ENCODE data around the gene MS4A4E.
"Not testable (repeated sequence)": the region's sequence is repeated elsewhere in the genome, so short reads cannot be mapped to it uniquely, and the experiment has no call there.

The MS4A4E gene

DNA sequence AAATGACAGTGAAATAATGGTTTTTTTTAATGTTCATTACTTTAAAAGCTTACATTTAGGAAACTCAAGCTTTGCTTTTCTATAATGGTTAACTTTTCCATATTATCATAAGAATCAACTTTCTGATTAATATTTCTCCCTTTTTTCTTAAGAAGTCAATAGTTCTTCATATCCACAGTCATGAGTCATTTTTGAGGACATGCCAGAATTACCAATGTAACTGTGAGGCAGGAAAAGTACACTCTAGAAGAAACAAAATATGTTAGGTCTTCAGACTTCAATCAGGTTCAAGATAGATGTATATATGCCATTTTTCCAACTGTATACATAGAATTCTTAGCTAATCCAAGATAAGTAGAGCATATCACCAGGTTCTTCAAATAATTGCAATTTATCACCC lies 70.9 kb downstream of the MS4A4E start:
- no peak for DNase-seq (ENCODE audit: low read depth in 2 of 2)

DNA sequence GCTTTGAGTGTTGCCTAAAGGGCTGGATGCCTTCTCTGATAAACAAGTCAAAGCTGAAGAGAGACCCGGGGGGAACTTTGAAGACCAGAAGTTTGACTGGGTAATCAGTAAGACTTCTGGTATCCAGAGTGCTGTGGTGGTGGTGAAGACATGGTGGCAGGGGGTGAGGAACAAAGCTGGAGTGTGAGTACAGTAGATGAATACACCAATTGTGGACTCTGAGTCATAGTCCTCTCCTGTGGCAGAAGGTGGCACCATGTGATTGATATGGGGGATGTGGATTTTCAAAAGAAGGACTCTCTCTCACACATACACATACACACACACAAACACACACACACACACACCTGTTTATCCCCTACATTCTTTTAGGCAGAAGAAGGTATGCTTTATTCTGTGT lies 72.4 kb downstream of the MS4A4E start:
- DNase-seq (ENCODE audit: low read depth in 2 of 2): no peak

DNA sequence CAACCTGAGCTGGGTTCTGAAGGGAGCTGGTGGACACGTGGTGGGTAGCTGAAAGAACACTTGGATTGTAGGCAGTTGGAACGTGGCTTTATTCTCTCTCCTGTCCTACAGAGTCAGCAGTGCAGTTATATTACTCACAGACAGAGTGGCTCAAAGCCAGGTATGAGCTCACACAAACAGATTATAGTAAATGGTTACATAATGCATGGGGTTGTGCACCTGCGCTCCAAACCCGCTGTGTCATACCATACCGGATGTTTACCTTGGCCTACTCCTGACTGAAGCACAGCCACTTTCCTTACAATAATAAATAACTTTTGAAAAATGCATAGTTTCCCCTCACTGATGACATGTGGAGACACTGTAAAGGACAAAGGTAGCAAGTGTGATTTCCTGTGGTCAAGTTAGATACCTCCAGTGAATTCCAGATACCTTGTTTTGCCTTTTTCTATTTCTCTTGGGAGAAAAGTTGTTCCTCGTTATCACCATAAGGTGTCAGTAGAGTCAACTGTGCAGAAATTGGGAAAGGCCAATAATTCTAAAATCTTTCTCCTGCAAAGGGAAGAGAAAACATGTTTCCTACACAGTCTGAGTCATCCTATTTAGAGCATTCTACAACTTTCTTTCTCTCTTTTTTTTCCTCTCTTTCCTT lies 73.5 kb downstream of the MS4A4E start:
- no peak for DNase-seq (ENCODE audit: low read depth in 2 of 2)

DNA sequence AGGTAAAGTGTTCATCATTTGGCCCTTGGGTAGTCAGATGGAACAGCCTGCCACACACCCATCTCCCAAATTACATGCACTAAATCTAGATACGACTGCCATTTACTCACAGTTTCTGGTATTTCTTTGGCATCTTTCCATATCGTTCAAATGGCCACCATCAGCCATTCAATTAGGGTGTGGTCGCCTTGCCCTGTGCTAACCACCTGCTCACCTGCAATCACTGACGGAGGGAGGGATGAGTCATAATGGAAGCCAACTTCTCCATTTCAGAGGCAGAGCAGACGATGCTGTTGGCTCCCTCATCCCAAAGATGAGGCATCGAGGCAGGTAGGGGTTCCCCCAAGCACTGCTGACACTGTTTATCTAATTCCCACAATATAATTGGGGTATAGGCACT lies 74.6 kb downstream of the MS4A4E start:
- no peak for DNase-seq (ENCODE audit: low read depth in 2 of 2)

DNA sequence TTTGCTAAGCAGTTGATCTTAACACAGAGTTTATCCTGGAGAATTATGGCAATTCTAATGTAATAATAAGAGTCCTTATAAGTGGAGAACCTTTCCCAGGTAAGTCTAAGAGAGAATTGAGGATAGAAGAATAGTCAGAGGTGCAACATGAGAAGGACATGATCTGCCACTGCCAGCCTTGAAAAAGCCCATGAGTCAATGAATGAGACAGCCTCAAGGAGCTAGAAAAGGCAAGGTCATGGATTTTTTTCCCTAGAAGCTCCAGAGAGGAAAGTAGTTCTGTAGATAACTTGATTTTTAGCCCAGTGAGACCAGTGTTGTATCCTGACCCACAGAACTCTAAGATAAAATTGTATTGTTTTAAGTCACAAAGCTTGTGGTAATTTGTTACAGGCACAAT lies 77.0 kb downstream of the MS4A4E start:
- DNase-seq (ENCODE audit: low read depth in 2 of 2): no peak

DNA sequence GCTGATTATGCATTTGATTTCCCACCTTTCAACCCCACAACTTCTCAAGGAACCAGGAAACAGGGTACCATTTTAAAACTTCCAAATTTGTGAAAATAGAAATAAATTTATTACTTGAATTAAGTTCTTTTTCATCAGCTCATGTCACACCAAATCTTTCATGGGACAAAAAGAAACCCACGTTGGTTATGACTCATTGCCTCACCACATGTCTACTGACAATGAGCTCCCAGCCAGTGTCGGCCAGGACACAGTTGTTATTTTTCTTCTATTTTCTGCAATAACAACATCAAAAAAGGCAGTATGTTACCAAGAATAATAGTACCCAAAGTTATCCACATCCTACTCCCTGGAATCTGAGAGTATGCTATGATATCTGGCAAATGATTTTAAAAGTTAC lies 77.4 kb downstream of the MS4A4E start:
- DNase-seq (ENCODE audit: low read depth in 2 of 2): no peak

DNA sequence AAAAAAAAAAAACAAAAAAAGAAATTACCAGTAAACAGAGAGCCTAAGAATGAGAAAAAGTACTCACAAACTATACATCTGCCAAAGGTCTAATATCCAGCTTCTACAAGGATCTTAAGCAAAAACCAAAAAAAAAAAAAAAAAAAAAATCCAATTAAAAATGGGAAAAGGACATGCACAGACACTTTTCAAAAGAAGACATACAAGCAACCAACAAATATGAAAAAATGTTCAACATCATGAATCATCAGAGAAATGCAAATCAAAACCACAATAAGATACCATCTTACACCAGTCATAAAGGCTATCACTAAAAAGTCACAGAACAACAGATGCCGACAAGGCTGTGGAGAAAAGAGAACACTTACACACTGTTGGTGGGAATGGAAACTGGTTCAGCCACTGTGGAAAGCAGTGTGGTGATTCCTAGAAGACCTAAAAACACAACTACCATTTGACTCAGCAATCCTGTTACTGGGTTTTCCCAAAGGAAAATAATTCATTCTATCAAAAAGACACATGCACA lies 78.3 kb downstream of the MS4A4E start:
- DNase-seq (ENCODE audit: low read depth in 2 of 2): peak in 1 of 2 donors; percentile 2

DNA sequence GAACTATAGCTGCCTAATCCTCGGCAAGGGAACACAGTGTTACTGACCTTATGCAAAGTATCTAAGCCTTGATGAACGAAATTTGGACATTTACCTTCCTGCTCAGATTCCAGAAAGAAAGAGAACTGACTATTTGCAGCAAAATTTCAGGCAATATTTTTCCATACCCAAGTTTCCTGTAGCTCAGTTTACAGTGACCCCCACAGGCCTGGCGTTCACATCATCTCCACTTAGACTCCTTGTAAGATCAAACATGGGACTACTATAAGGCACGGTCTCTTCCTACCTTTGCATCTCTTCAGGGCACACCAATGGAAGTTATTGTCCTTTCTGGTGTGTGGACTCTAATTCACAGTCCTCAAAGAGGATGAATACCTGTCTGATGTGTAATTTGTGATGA lies 81.2 kb downstream of the MS4A4E start:
- no peak for DNase-seq (ENCODE audit: low read depth in 2 of 2)

DNA sequence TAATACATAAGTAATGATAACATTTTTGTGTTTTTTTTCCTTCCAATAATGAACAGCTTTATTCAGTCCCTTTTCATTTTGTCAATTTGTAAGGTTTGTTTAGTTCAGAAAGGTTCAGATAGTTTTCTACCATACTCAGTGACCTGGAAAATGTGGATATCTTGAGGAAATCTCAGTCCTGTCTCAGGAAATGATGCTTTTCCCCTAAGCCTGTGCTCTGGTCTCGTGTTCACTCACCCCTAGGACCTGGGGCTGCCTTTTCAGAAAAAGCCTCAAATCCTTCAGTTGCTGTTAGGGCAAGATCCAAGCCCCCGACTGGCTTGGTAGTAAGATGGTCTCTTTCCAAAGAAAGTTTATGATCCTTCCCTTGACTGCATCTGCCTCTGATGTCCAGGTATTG lies 81.8 kb downstream of the MS4A4E start:
- no peak for DNase-seq (ENCODE audit: low read depth in 2 of 2)

DNA sequence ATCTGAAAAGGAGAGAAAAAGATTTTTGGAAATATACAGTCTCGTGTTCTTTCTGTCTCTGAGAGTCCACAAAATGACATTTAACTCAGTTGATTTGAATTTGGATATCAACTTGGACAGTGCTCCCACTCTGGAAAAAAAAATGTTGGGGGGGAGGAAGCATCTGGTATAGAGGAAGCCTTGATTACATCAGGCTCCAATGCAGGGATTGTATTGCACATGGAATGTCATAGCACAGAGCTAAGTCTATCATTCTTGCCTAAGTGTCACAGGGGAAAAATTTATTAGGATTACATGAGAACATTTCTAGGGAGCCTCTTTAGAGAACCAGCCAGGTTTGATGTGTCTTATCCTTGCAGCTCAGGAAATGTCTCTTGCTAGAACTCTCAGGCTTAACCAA lies 83.1 kb downstream of the MS4A4E start:
- DNase-seq (ENCODE audit: low read depth in 2 of 2): no peak

DNA sequence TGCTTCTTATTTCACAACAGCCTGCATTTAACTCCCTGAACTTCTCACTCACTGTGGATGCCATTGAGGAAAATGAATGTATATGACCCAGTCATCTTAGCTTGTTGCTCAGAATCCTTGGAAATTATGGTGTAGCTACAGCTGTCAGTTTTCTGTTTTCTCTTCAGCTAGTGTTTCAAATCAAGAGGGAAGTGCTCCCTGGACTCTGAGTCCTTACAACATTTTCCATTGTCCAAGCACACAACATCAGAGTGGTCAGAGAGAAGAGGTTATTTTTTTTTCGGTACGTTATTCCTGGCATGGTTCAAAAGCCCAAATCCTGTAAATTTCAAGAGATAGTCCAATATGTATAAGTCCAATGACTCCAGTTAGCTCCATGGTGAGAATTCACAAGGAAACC lies 83.7 kb downstream of the MS4A4E start:
- DNase-seq (ENCODE audit: low read depth in 2 of 2): no peak

DNA sequence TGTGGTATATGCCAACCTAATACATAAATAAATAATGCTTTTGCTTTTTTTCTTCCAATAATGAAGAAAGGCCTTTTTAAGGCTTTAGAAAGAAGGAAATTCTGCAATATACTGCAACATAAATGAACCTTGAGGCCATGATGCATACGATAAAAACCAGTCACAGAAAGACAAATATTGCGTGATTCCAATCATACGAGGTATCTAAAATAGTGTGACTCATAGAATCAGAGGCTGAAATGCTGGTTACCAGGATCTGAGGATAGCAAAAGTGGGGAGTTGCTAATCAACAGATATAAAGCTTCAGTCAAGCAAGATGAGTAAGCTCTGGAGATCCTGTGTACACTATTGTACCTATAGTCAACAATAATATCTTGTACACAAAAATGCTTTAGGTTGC lies 84.3 kb downstream of the MS4A4E start:
- no peak for DNase-seq (ENCODE audit: low read depth in 2 of 2)

DNA sequence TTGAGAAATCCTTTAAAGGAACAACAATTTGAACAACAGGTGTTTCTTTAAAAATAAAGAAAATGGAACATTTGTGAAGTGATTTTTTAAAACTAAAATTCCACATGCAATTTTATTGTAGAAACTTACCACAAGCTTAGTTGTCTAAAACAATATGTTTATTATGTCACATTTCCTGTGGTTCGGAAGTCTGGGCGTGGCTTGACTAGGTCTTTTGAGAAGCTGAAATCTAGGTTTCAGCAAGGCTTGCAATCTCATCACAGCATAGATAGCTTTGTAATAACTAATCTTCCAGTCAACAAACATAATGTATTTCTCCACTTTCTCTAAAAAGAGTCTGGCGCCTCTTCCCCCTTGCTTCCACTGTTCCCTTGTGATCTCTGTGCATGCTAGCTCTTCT lies 87.0 kb downstream of the MS4A4E start:
- DNase-seq (ENCODE audit: low read depth in 2 of 2): no peak

DNA sequence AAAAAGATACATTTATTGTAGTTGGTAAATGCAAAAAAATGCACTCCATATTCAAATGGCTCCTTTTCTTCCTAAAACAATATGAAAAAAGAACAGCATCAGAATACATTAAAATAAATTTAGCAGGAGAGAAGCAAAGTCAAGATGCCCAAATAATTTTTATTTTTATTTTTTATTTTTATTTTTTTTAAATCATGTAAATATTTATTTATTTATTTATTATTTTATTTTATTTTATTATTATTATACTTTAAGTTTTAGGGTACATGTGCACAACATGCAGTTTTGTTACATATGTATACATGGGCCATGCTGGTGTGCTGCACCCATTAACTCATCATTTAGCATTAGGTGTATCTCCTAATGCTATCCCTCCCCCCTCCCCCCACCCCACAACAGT lies 90.2 kb downstream of the MS4A4E start:
- DNase-seq (ENCODE audit: low read depth in 2 of 2): not testable (repeated sequence)

DNA sequence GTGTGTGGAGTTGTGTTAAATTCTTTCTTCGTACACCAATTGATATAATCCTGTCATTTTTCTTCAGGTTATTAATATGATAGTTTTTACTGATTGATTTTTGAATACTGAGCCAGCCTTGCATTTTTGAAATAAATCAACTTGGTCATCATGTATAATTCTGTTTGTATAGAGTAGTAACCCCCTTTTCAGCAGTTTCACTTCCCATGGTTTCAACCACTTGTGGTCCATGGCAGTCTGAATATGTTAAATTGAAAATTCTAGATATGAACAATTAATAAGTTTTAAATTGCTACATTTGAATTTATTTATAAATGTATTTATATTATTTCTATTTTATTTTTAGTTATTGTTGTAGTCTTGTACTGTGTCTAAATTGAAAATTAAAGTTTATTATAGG lies 92.7 kb downstream of the MS4A4E start:
- DNase-seq (ENCODE audit: low read depth in 2 of 2): no peak

All from stimulated activated CD8-positive, alpha-beta memory T cell treated with anti-CD3 and anti-CD28 coated beads, Interleukin-15, amount 100 ng/mL, for 48 hours (primary cell).